GM12872 (cell line): ENCODE measurements around the gene DNAH9.

Experiments
- TF ChIP-seq, protein P1 (sequence below): IDR thresholded peaks from 3 replicates; pipeline ENCODE4 v1.5.1; 2011; ENCODE audit warnings: low read depth, mild to moderate bottlenecking, low read length, moderate library complexity; ENCODE audit not compliant: insufficient read depth

DNAH9 gene

DNA sequence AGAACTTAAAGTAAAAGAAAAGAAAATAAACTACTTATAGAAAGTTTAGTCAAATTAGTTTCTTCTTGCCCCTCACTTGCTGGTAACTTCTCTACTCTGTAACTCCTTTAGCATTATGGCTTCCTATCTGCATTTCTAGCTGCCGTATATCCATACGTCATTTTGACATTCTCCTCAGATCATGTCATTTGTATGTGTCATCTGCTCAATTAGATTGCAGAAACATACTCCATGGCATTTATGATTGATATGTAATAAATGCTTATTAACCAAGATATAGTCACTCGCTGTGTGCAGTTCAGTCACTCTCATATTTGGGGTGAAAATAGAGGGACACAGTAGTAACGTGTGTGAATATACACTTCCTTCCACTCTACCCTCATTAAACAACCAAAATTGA, 295.6 kb downstream of the DNAH9 start:
- TF ChIP-seq, protein P1, sequence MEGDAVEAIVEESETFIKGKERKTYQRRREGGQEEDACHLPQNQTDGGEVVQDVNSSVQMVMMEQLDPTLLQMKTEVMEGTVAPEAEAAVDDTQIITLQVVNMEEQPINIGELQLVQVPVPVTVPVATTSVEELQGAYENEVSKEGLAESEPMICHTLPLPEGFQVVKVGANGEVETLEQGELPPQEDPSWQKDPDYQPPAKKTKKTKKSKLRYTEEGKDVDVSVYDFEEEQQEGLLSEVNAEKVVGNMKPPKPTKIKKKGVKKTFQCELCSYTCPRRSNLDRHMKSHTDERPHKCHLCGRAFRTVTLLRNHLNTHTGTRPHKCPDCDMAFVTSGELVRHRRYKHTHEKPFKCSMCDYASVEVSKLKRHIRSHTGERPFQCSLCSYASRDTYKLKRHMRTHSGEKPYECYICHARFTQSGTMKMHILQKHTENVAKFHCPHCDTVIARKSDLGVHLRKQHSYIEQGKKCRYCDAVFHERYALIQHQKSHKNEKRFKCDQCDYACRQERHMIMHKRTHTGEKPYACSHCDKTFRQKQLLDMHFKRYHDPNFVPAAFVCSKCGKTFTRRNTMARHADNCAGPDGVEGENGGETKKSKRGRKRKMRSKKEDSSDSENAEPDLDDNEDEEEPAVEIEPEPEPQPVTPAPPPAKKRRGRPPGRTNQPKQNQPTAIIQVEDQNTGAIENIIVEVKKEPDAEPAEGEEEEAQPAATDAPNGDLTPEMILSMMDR = no peak

DNA sequence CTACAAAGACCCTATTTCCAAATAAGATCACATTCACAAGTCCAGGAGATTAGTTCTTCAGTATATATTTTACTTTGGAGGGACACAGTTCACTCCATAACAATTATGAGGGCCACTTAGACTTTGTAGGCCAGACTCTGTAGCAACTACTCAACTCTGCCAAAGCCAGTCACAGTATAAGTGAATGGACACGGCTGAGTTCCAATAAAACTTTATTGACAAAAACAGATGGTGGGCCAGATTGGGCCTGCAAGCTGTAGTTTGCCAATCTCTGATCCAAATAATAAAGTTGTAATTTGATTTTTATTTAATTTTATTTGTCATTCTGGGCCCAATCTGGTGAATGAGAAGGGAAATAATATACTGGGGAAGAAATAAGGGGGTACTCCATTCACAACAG, 297.9 kb downstream of the DNAH9 start:
- TF ChIP-seq, protein P1 = no peak

DNA sequence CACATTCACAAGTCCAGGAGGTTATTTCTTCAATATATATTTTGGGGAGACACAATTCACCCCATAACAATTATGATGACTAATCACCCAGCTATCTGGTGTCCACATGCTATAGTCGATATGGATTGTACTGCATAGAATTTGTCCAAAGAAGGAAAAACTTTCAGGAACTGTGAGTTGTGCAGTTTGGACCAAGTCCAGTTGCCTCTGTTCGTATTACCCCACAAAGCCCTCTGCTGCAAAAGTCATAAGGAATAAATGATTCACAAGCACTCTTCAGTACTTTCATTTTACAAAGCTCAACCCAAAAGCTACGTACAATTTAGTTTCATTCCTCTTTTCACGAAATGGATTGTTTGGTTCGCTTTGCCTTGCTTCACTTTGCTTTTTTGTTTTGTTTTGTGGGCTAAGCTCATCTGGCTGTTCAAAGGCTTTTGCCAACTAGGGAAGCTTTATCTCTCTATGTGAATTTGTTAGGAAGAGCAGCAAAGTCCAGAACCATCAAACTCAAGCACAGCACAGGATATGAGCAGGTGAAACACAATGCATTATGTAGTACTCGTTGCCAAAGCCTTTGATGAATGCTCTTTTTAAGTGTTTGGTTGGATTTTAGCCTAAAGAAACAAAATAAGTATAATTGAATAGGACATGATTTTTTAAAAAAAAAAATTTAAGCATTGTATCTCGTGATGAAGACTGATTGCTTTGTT, 300.4 kb downstream of the DNAH9 start:
- TF ChIP-seq, protein P1 = no peak

DNA sequence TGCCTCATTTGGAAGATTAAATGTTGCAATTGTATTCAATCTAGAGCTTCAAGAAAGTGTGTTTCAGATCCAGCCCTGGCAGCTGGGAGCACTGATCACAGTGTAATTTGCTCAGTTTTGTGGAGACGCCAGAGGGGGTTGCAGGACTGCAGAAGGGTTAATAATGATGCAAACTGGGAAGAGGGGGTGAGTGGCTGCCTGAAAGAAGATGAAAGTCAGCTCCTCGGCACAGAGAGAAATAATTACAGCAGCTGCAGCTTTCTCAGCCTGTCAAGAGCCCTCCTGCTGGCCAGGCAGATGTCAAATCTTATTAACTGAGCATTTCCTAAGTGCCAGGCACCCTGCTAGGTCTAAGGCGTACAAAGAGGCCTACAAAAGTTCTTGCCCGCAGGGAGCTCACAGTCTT, 301.3 kb downstream of the DNAH9 start:
- TF ChIP-seq, protein P1 = no peak

DNA sequence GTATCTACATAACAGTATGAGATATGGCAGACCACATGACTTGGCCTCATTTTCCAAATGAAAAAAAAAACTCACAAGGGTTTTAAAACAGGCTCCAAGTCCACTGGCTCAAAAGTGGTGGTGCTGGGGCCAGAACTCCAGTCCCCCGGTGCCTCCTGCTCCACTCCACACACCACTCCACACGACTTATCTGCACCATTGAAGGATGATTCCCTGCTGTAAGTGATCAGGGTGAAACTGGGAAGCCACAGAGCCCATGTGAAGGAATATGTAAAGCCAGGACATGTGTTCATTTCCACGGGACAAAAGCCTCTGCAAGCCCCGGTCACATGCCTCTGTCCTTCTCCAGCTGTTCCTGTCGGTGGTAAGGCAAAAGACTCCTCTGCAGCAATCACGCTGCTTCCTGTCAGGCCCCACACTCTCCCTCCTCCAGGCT, 301.8 kb downstream of the DNAH9 start:
- TF ChIP-seq, protein P1 = no peak

DNA sequence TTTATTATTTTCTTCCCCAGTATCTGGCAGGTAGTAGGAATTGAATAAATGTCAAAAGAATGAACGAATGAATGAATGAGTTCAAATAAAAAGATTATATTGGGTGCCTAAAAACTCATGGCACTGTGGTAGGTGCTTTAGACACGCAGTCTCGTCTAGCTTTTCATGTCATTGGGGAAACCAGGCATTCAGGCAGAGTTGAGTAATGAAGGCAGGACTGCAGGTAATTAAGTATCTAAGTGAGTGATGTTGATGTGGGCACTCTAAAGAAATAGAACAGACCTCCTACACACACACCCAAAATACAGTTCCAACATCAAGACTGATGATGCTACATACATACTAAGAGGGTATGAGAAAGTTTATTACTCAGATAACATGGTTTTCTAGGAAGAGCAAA, 302.4 kb downstream of the DNAH9 start:
- TF ChIP-seq, protein P1 = no peak

DNA sequence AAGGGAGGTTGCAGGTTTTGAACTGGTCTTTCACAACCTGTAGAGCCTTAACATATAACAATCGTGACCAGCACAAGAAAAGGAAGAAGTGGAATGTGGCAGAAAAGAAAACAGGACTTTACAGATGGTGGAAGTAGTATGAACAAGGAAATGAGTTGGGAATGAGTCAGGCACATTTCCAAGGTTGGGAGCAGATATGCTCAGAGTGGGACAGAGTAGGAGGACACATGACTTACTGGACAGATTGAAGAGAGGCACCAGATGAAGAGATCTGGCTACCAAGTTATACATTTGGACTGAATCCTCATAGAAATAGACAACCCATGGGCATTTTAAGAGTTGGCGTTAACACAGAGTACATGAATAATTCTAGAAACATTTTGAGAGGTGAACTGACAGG, 303.7 kb downstream of the DNAH9 start:
- TF ChIP-seq, protein P1 = no peak
